HG03025 (cell line): ENCODE measurements around the gene LCA5.
"Not testable (repeated sequence)": the region's sequence is repeated elsewhere in the genome, so short reads cannot be mapped to it uniquely, and the experiment has no call there.

Experiments used
- ATAC-seq: cut with Tn5 transposase; IDR thresholded peaks from one replicate; pipeline ENCODE4 v1.9.1; 2021; ENCODE audit warnings: mild to moderate bottlenecking, moderate library complexity; ENCODE audit not compliant: unreplicated experiment, low FRiP score

LCA5 gene

DNA sequence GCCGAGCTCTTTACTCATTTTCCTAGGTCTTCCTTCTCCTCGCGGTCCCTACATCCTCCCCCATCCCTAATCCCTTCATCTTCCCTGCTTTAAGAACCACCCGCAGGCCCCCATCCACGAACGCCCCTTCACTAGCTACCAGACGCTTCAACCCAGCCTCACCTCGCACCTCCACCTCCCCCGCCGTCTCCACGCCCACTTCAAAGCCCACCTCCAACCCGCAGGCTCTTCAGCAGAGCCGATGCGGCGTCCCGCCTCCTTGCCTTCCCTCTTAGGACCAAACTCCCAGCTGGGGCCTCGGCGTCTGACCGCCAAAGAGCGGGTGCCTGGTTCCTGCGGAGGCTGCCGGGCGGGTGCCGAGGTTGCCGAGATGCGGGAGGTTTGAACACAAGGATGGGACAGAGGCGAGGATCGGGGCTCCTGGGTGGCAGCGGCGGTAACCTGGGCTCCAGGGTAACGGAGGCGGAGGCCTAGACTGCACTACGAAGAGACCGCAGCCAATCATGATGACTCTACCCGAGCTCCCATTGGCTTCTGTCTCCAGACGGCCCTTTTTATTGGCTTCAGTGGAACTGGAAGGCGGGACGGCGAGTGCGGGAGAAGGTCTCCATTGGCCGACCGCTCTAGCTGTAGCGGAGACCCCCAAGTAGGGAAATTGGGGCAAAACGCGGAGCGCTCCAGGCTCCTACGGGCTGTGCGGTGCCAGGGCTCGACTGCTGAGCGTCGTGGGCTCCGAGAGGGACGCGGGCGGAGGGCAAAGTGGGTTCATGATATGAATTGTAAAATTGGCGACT lies at the start of gene LCA5:
Gene LCA5, minus strand, starts transcription at position 477 of the 794 bp plus-strand sequence. CDS start 18,536 bp downstream, outside the sequence.
- peak; percentile 100 for ATAC-seq

DNA sequence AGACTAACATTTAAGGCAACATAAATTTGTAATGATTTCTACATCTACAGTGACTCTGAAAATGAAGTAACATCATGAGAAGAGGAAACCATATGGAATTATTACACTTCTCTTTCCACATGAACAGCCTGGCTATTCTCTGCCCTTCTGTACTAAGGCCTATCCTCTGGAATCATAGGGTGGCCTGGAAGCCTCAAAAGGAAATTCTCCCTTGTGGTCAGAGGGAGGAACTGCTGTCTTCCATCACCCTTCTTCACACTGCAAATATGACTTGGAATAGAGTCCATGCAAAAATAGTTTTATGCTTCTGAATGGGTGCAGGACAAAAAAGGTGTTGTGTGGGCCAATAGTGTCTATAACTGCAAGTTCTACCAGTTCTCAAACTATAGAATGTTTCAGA lies 49.3 kb upstream of the LCA5 start:
- no peak for ATAC-seq

DNA sequence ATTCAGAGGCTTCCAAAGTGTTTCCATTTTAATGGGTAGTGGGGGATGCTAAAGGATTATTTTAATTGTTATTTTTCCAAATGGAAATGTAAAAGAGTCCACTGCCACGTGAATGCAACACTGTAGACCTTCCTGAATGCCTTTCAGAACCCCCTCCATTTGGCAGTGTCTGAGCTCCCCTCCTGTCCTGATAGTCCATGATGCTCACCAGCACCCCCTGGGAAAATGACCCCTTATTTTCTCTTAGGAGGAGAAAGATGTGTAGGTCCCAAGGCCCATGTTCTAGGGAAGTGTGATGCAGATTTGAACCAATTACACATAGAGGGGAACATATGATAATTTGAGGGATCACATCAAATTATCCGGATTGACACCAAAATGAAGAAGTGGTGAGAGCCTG lies 47.1 kb upstream of the LCA5 start:
- ATAC-seq = no peak

DNA sequence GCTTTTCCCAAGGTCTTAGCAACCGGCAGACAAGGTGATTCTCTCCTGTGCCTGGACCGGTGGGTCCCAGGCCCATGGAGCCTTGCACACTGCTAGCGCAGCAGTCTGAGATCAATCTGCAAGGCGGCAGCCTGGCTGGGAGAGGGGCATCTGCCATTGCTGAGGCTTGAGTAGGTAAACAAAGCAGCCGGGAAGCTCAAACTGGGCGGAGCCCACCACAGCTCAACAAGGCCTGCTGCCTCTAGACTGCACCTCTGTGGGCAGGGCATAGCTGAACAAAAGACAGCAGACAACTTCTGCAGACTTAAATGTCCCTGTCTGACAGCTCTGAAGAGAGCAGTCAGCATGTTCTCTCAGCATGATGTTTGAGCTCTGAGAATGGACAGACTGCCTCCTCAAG lies 40.7 kb upstream of the LCA5 start:
- ATAC-seq = not testable (repeated sequence)

DNA sequence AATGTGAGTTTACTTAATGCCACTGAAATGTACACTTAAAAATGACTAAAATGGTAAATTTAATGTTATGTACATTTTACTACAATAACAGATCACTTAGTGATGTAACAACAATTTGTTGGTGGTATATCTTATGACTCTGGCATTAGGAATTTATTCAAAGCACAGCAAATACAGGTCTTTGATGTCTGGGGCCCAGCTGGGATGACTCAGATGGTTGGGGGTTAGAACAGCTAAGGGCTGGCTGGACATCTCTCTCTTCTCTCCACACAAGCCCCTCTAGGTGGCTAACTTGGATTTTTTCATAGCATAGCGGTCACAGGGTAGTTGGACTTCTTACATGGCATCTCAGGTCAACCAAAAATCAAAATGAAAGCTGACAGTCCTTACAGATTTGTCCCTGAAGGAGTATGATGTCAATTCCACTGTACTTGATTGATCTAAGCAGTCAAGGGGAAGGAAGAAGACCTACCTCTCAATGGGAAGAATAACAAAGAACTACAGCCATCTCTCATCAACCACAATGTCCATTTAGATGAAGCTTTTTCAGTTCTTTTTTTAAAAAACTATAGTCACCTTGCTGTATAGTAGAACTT lies 37.5 kb upstream of the LCA5 start:
- ATAC-seq = no peak

DNA sequence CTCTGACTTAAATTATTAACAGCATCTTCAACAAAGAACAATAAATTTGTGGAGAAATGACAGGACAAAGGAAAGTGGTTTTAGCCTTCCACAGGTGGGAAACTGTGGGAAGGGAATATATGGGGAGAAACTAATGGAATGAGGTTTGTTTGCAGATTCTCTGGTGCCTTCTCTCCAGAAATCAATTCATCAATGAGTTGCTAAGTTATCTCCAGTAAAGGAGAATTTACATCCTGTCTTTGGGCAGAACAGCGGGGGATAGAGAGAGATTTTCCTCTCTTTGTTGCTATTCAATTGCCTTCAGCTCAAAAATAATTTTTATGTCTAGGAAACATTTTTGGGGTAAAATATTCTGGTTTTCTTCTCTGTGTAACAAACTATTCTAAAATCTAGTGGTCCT lies 36.9 kb upstream of the LCA5 start:
- ATAC-seq = no peak

DNA sequence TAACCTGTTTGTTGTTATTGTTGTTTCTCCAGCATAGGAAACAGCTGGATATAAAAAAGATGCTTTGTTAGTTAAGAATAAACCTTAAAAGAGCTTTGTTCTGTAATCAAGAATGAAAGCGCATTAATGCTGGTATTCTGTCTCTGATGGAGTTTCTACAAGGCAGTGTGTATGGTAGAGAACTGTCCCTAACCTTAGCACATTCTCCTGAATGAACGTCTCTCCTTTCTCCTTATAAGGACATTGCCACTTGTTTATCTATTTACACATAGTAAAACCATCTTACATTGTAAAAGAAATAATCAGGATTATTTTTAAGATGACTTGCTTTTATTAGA lies 33.8 kb upstream of the LCA5 start:
- no peak for ATAC-seq

DNA sequence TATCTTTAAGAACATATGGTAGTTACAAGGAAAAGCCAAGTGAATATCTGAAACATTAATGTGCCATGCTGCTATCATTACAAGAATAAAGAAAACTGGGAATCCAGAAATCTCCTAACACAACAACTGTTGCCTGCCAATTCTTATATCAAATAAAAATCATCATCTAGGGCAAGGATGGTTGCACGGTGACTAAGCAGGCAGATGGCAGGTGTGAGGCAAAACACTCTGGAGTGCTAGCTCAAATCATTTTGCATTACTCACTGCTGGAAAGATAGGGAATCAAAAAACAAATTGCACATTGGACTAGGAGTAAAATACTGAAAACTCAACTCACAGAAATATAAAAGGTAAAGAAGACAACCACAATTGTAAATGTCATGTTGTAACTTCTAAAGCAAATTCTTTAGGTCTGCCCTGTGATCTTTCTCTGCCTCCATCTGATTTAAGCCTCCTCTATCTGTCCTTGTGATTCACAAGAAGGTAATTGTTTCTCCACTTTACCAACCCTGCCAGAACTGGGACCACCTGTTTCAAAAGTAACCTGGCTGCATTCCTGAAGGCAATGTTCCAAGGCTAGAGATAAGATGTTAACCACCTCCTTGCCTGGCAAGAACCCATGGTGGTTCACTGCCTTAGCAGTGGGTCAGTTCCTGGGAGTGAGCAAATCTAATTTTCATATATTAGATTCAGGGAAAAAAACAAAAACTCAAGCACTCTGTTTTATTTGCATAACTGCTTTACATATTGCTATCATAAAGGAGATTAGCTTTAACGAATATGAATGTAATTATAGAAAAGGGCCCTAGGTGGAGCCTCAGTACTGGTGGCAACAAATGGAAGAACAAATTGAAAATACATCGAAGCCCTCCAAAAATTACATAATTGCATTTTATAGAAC lies 33.1 kb upstream of the LCA5 start:
- peak; percentile 77 for ATAC-seq

DNA sequence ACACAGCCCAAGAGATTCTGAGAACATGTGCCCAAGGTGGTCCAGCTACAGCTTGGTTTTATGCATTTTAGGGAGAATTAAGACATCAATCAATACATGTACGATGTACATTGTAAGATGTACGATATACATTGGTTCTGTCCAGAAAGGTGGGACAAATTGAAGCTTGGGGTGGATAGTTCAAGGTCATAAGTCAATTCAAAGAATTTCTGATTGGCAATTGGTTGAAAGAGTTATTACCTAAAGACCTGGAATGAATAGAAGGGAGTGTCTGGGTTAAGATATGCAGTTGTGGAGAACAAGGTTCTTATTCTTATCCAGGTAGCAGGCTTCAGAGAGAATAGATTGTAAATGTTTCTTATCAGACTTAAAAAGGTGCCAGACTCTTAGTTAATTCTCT lies 31.8 kb upstream of the LCA5 start:
- ATAC-seq = no peak

DNA sequence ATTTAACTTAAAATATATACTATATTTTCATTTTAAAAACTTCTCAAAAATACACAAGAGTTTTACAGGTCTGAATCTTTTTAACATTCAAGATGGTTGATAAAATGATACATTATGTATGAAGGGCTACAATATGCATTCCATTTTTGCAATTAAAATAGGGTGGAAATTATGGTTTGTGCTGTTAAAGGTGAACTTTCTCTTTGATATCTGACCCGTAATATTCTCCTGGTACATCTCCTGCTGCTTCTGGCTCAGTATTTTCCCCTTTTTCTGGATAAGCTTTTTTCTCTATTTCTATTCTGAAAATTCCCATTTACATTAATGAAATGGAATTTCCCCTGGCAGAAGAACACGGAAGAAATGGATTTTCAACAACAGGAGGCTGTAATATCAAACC lies 27.4 kb upstream of the LCA5 start:
- ATAC-seq = no peak

DNA sequence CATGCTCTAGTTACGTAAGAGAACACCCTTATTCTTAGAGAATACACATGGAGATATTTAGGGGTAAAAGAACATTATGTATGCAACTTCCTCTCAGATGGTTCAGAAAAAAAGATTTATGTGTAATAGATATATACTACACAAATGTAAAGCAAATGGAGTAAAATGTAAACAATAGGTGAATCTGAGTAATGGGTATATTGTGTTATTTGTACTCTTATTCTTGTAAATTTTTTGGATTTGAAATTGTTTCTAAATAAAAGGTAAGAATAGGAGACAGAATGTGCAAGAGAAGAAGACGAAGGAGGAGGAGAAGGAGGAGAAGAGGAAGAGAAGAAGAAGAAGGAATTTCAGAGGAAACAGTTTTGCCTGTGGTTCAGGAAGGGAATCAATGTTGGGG lies 22.5 kb upstream of the LCA5 start:
- ATAC-seq = no peak

DNA sequence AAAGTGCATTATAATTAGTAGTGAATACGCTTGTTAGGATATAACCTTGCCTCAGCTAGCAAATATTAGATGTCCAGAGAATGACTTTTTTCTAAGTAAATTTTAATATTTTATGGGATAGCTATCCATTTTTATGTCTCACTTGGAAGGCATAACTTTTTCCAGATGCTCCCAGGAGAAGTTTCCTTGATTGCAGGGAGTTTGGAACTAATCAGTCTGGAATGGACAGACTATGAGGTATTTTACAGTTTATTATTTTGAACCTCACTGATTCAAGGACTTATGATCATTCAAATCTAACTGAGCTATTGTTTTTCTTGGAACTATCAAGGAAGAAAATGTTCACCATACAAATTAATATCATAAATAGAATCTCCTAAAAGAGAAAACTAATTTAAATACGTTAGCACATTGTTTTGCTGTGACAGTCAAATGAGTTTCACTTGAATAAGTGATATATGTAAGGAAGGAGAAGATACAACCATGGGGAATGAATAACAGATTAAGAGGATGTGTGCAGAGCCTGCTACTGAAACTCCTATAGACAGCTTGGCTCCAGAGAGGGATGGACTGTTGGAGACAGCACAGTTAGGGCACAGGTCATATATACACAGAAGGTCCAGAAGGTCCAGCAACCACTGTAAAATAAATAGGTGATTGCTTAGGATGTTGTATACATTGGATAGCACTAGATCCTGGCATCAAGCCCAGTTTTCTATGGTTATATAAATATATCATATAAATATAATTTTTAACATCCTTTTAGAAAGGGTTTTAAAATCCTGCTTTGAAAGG lies 20.6 kb upstream of the LCA5 start:
- ATAC-seq = no peak

DNA sequence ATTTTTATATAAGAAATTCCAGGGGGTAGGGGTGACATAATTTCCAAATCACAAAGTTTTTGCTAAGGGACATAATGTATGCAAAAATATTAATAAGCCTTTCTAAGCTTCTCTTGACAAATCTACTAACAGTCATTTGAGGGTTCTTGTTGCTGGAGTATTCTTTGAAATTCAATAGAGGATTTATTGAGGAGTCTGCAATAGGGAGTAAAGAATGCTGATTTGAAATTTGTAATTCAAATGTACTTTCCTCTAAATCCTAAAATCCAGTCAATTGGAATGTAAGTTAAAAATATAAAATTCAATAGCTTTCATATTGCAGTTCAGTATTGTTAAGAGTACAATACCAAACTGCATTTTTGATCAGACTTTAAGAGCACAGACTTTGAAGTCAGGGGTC lies 17.1 kb upstream of the LCA5 start:
- ATAC-seq = no peak

DNA sequence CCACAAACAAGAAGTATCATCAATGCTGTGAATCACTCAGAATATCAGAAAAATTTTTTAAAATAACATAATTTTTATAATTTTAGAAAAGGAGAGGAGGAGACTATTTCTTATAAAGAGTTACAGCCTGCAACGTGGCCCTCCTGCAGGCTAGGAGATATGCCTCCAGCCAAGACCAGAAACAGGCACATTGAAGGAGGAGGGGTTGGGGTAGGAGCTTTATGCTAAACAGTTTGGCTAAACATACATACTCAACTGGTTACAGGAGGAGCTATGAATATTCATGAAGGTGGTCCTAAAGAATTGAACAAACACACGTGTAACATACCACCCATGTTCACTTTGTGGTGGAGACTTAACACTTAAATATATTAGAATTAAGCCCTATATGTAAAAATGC lies 14.2 kb upstream of the LCA5 start:
- ATAC-seq = no peak

DNA sequence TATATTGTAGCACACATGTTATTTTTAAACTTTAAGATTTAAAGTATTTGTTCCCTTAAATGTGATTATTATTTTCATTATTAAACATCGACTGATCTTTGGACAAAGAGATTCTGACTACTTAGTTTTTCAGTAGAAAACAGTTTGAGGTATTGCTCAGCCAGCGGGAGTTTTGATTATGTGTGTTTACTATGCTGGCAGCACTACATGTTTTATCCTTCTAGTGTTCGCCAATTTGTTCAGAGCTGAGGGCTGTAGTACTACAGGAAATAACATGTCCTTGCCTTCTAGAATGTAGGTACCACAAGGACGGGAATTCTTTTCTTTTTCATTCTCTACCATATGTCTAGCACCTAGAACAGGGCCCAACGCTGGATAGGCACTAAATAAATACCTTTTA lies 11.1 kb upstream of the LCA5 start:
- ATAC-seq = no peak

DNA sequence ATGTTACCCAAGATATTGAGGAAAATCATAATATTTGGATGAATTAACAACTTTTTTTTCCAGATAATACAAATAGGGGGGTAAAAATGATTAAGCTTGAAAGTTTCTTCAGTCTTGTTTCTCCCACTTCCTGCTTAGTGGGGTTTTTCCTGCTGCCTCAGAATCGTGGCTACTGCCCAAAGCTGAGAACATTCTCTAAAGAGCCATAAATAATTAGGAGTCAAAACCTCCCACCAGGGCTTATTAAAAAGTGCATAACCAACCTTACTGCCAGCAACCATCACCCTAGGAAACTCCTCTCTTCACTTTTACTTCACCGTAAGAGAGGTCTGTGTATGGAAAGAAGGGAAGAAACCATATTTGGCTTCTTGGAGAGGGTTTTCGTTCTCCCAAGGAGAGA lies 9.0 kb upstream of the LCA5 start:
- ATAC-seq = no peak

DNA sequence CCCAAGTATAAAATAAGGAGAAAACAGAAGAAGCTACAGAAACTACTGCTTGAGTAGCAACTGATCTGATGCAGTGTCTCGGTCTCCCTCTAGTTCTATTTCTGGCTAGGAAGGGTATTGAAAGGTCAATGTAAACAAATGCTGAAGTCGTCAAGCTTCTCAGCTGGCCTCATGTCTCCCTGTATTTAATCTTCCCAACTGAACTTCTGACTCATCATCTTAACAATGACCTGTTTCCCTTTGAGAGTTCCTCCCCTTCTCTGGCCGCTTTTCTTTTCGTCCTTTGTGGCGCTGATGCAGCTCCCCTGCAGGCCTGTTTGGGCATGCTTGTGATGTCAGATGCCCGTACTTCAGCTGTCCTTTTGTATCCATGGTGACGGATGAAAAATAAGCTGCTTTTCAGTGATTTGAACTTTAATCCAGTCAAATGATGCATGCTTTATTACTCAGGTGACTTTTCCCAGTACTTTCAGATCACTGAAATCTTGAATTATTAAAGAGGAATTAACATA lies 7.8 kb upstream of the LCA5 start:
- peak; percentile 88 for ATAC-seq

DNA sequence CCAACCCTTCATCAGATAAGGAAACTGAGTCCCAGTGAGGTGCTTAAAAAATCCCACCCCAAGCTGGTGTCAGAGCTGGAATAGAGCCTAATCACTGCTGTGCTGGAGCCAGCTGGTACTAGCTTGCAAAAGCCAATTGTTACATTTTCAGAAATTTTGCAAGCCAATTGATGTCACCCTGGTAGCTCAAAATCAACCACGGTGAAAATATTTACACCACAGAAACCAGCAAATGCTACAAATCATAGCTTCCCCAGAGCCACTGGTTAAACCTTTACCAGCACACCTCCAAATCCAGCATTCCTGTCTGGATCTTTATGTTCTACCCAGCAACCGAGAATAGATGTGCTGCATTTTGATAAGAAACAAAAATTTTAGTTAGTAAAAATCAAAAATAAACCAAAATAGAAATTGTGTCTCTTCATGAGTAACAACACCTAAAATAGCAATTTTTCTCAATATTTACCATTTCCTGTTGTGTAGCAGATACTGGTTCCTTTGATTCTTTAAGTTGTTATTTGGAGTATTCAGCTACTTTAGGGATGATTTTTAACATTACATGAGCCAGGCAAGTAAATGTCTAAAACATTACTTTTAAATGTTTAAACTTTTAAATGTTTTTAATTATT lies 7.2 kb upstream of the LCA5 start:
- peak; percentile 62 for ATAC-seq

DNA sequence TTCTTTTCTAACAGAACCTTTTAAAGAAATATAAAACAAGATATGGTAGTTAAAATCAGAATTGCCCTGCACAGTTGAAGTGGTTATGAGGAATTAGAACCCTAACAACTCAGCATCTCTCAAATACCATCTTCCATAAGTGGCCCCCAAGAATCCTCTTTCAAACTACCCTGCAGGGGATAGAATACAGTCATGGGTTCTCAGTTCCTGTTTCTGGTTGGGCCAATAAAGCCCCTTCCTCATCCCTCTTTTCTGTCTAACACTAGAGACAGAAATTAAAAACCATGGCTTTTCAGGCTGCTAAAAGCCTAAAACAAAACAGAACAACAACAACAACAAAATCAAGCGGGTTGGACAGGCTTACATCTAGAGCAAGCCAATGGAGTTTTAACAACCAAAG lies 6.7 kb upstream of the LCA5 start:
- ATAC-seq = peak; percentile 39

DNA sequence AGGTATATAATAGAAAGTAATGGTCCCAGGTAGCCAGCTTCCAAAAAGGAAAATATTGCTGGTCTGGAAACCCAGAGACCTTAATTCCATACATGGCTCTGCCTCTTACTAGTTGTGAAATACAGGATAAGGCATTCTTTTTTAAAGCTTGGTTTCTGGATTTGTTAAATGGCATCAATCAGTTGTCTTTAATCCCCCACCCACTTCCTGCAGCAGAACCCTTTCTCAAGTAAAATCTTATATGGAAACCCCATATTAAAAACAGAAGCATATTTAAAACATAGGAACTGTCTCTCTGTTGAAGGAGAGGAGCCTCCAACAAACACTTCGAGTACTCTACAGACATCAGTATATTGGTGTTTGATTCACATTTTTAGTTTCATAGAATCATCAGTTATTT lies 6.2 kb upstream of the LCA5 start:
- ATAC-seq = no peak
